Effector CD4-positive, alpha-beta T cell (primary cell): Measurements from ENCODE around the gene PDE1A.

Experiments
- DNase-seq: peaks from one replicate; pipeline ENCODE4 v3.0.0-alpha.2; 2020

PDE1A gene

GRCh38 chr2:182265718-182266117, 161.1 kb downstream of the PDE1A start:
- DNase-seq = no peak

- no peak for DNase-seq
Measured at GRCh38 chr2:182261860-182262387, 164.9 kb downstream of the PDE1A start.

GRCh38 chr2:182259629-182260150, 167.1 kb downstream of the PDE1A start:
- no peak for DNase-seq

- DNase-seq = no peak
Measured at GRCh38 chr2:182252534-182252933, 174.3 kb downstream of the PDE1A start.

GRCh38 chr2:182248898-182249297, 177.9 kb downstream of the PDE1A start:
- DNase-seq = no peak

GRCh38 chr2:182248362-182248761, 178.5 kb downstream of the PDE1A start:
- DNase-seq = no peak

GRCh38 chr2:182247831-182248230, 179.0 kb downstream of the PDE1A start:
- no peak for DNase-seq

- DNase-seq = no peak
Measured at GRCh38 chr2:182245963-182246362, 180.9 kb downstream of the PDE1A start.

- DNase-seq = no peak
Measured at GRCh38 chr2:182242609-182243008, 184.2 kb downstream of the PDE1A start.

GRCh38 chr2:182241936-182242335, 184.9 kb downstream of the PDE1A start:
- DNase-seq = no peak

GRCh38 chr2:182240862-182241371, 185.9 kb downstream of the PDE1A start:
- no peak for DNase-seq

- no peak for DNase-seq
Measured at GRCh38 chr2:182230561-182230960, 196.3 kb downstream of the PDE1A start.

- DNase-seq = no peak
Measured at GRCh38 chr2:182229297-182229696, 197.5 kb downstream of the PDE1A start.

GRCh38 chr2:182228741-182229140, 198.1 kb downstream of the PDE1A start:
- DNase-seq = no peak

- DNase-seq = no peak
Measured at GRCh38 chr2:182228073-182228473, 198.8 kb downstream of the PDE1A start.

GRCh38 chr2:182226807-182227206, 200.0 kb downstream of the PDE1A start:
- DNase-seq = no peak

- no peak for DNase-seq
Measured at GRCh38 chr2:182224669-182225068, 202.2 kb downstream of the PDE1A start.

GRCh38 chr2:182220998-182221397, 205.8 kb downstream of the PDE1A start:
- no peak for DNase-seq

- no peak for DNase-seq
Measured at GRCh38 chr2:182220335-182220734, 206.5 kb downstream of the PDE1A start.

GRCh38 chr2:182210669-182211068, 216.2 kb downstream of the PDE1A start:
- DNase-seq = no peak

- no peak for DNase-seq
Measured at GRCh38 chr2:182208421-182208820, 218.4 kb downstream of the PDE1A start.

GRCh38 chr2:182207049-182207746, 219.6 kb downstream of the PDE1A start:
- no peak for DNase-seq

GRCh38 chr2:182197529-182197928, 229.3 kb downstream of the PDE1A start:
- no peak for DNase-seq

GRCh38 chr2:182193291-182193690, 233.5 kb downstream of the PDE1A start:
- DNase-seq = no peak
